WTC11 (cell line): ENCODE data around the gene SLC44A3. TPM values are rescaled to one million over a fixed set of nuclear protein-coding genes. Genes with fewer than 3 reads are reported as not detected.

Experiments
- ATAC-seq: fragments of 200-7000 bp; cut with Tn5 transposase; 2 replicates; pipeline ENCODE4 v1.10.0; 2021; ENCODE audit warnings: mild to moderate bottlenecking, moderate library complexity
- CTCF ChIA-PET: fragments of 300-600 bp; sonication (Branson Sonifier 250); formaldehyde crosslinking; loops from one replicate; lab custom pipeline; 2021; ENCODE audit warnings: antibody characterized with exemption; lab: Charles Lee
- POLR2A ChIA-PET: fragments of 350-600 bp; sonication (Branson Sonifier 250); formaldehyde crosslinking; loops from one replicate; lab custom pipeline; 2021; ENCODE audit warnings: antibody characterized with exemption; lab: Charles Lee
- DNase-seq: peaks from one replicate; pipeline ENCODE4 v3.0.0; 2021; ENCODE audit warnings: low spot score
- H3K27ac Mint-ChIP-seq: 2 replicates; pipeline ENCODE4 v1.8.0; 2021; ENCODE audit warnings: mixed read lengths
- H3K27me3 Mint-ChIP-seq: 2 replicates; pipeline ENCODE4 v1.8.0; 2021; ENCODE audit warnings: low read depth, mild to moderate bottlenecking, moderate library complexity, mixed read lengths
- H3K36me3 Mint-ChIP-seq: 2 replicates; pipeline ENCODE4 v1.8.0; 2021; ENCODE audit warnings: mixed read lengths
- H3K4me1 Mint-ChIP-seq: 2 replicates; pipeline ENCODE4 v1.8.0; 2022; ENCODE audit warnings: mixed read lengths
- H3K4me3 Mint-ChIP-seq: 2 replicates; pipeline ENCODE4 v1.8.0; 2021; ENCODE audit warnings: mild to moderate bottlenecking, moderate library complexity, mixed read lengths
- H3K9me3 Mint-ChIP-seq: 2 replicates; pipeline ENCODE4 v1.8.0; 2021; ENCODE audit warnings: mixed read lengths
- GRHL2 ChIP-seq: fragments of 250-450 bp; sonication (Bioruptor Pico); IDR thresholded peaks from 2 replicates; pipeline ENCODE4 v1.8.0; 2022; ENCODE audit warnings: mild to moderate bottlenecking, moderate library complexity; ENCODE audit not compliant: insufficient replicate concordance, severe bottlenecking
- HMGA2 ChIP-seq: fragments of 250-450 bp; sonication (Bioruptor Pico); IDR thresholded peaks from 2 replicates; pipeline ENCODE4 v1.4.0; 2021; ENCODE audit warnings: mild to moderate bottlenecking, moderate library complexity
- MXD4 ChIP-seq: fragments of 250-450 bp; sonication (Bioruptor Pico); IDR thresholded peaks from 2 replicates; pipeline ENCODE4 v1.8.0; 2021; ENCODE audit warnings: mild to moderate bottlenecking, moderate library complexity, borderline replicate concordance
- NFYB ChIP-seq: sonication (generic); formaldehyde crosslinking; conservative IDR thresholded peaks from 2 replicates; pipeline ENCODE4 v1.8.0; 2022; ENCODE audit warnings: low read depth, missing genetic modification reagents
- PRRX2 ChIP-seq: fragments of 250-450 bp; sonication (Bioruptor Pico); IDR thresholded peaks from 2 replicates; pipeline ENCODE4 v1.8.0; 2021; ENCODE audit warnings: mild to moderate bottlenecking
- SMAD3 ChIP-seq: sonication (generic); formaldehyde crosslinking; IDR thresholded peaks from 2 replicates; pipeline ENCODE4 v1.8.0; 2022; ENCODE audit warnings: missing genetic modification reagents, mild to moderate bottlenecking, borderline replicate concordance
- ZBTB21 ChIP-seq: sonication (generic); formaldehyde crosslinking; IDR thresholded peaks from 2 replicates; pipeline ENCODE4 v1.8.1; 2023; ENCODE audit warnings: mild to moderate bottlenecking, missing genetic modification reagents, borderline replicate concordance
- ZNF121 ChIP-seq: sonication (generic); formaldehyde crosslinking; IDR thresholded peaks from 2 replicates; pipeline ENCODE4 v1.8.0; 2023; ENCODE audit warnings: missing genetic modification reagents
- ZNF263 ChIP-seq: sonication (generic); formaldehyde crosslinking; IDR thresholded peaks from 2 replicates; pipeline ENCODE4 v1.8.1; 2022; ENCODE audit warnings: low read depth, mild to moderate bottlenecking, moderate library complexity, missing genetic modification reagents
- total RNA-seq: library from RNA; stranded (reverse); gene quantifications from 3 replicates; pipeline ENCODE4 v1.2.3, GENCODE V29; 2021
- TF ChIP-seq, protein P1 (sequence below): sonication (generic); formaldehyde crosslinking; IDR thresholded peaks from 2 replicates; pipeline ENCODE4 v1.8.1; 2023; ENCODE audit warnings: mild to moderate bottlenecking, missing genetic modification reagents
- TF ChIP-seq, protein P2 (sequence below): fragments of 250-450 bp; sonication (Bioruptor Pico); IDR thresholded peaks from 2 replicates; pipeline ENCODE4 v1.8.0; 2021; ENCODE audit warnings: mild to moderate bottlenecking
- TF ChIP-seq, protein P3 (sequence below): sonication (generic); formaldehyde crosslinking; IDR thresholded peaks from 2 replicates; pipeline ENCODE4 v1.8.1; 2023; ENCODE audit warnings: mild to moderate bottlenecking, moderate library complexity, missing genetic modification reagents
- TF ChIP-seq, protein P4 (sequence below): sonication (generic); formaldehyde crosslinking; IDR thresholded peaks from 2 replicates; pipeline ENCODE4 v1.8.0; 2022; ENCODE audit warnings: mild to moderate bottlenecking, missing genetic modification reagents
- TF ChIP-seq, protein P5 (sequence below): fragments of 250-450 bp; sonication (Bioruptor Pico); IDR thresholded peaks from 2 replicates; pipeline ENCODE4 v2.1.2; 2022; ENCODE audit warnings: mild to moderate bottlenecking, moderate library complexity

Gene SLC44A3
- total RNA-seq, 1 experiment from 2014 or later, result 4.7 TPM

- peak overlapping the region; percentile 86 for H3K27ac Mint-ChIP-seq
- H3K27me3 Mint-ChIP-seq, result peaks cover 4% of the 10 kb centered on the region
- TF ChIP-seq, protein P1, sequence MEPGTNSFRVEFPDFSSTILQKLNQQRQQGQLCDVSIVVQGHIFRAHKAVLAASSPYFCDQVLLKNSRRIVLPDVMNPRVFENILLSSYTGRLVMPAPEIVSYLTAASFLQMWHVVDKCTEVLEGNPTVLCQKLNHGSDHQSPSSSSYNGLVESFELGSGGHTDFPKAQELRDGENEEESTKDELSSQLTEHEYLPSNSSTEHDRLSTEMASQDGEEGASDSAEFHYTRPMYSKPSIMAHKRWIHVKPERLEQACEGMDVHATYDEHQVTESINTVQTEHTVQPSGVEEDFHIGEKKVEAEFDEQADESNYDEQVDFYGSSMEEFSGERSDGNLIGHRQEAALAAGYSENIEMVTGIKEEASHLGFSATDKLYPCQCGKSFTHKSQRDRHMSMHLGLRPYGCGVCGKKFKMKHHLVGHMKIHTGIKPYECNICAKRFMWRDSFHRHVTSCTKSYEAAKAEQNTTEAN (CRISPR knock-in tag), result no peak
- TF ChIP-seq ZBTB21 (CRISPR knock-in tag) (0 out of 2 replicates have a peak, but pooled peaks have one; percentile 39), ZNF263 (no peak), MXD4 (no peak), NFYB (CRISPR knock-in tag) (no peak)
- TF ChIP-seq, protein P2, sequence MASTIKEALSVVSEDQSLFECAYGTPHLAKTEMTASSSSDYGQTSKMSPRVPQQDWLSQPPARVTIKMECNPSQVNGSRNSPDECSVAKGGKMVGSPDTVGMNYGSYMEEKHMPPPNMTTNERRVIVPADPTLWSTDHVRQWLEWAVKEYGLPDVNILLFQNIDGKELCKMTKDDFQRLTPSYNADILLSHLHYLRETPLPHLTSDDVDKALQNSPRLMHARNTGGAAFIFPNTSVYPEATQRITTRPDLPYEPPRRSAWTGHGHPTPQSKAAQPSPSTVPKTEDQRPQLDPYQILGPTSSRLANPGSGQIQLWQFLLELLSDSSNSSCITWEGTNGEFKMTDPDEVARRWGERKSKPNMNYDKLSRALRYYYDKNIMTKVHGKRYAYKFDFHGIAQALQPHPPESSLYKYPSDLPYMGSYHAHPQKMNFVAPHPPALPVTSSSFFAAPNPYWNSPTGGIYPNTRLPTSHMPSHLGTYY (CRISPR knock-in tag), result 0 out of 2 replicates have a peak, but pooled peaks have one; percentile 62
- TF ChIP-seq, protein P3, sequence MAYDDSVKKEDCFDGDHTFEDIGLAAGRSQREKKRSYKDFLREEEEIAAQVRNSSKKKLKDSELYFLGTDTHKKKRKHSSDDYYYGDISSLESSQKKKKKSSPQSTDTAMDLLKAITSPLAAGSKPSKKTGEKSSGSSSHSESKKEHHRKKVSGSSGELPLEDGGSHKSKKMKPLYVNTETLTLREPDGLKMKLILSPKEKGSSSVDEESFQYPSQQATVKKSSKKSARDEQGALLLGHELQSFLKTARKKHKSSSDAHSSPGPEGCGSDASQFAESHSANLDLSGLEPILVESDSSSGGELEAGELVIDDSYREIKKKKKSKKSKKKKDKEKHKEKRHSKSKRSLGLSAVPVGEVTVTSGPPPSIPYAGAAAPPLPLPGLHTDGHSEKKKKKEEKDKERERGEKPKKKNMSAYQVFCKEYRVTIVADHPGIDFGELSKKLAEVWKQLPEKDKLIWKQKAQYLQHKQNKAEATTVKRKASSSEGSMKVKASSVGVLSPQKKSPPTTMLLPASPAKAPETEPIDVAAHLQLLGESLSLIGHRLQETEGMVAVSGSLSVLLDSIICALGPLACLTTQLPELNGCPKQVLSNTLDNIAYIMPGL (CRISPR knock-in tag), result no peak
- TF ChIP-seq, protein P4, sequence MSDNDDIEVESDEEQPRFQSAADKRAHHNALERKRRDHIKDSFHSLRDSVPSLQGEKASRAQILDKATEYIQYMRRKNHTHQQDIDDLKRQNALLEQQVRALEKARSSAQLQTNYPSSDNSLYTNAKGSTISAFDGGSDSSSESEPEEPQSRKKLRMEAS, result peak; percentile 14; the same call in 1 of the 2 replicates
- peaks cover 61% of the 10 kb centered on the region for H3K4me1 Mint-ChIP-seq
- H3K4me3 Mint-ChIP-seq, result no peak overlapping the region
- ATAC-seq, result peak; percentile 87
- CTCF ChIA-PET, result no interaction called here
- POLR2A ChIA-PET, result interaction anchor here (1.0 kb wide), 2 partner anchors 30 to 43 kb away, joined by 3 read pairs; partner anchors contain the start of gene CNN3
- no peaks in the 10 kb centered on the region for H3K36me3 Mint-ChIP-seq
- peak; percentile 71 for DNase-seq
- no peaks in the 10 kb centered on the region for H3K9me3 Mint-ChIP-seq
Observed at GRCh38 chr1:94884106-94884505, 63.9 kb downstream of the SLC44A3 start.

DNA sequence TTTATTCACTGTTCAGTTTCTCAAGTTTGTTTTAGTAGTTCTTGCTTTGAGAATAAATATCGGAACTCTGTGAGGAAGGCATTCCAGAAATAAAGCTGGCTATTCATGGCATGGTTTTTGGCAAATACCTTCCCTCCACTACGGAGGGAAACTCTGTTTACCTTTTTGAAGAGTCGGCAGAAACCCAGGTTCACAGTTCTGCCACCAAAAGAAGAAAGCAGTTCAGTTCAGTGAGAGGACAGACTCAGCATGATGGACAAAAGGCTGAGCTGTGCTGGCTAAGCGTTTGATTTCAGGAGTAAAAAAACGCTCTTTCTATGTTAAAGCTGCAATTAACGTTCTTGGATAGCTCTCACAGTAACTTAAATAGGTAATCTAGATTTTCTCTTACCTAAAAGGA is 64.3 kb downstream of the SLC44A3 start:
- Mint-ChIP-seq H3K9me3 (no peaks in the 10 kb centered on the region), H3K27ac (peak overlapping the region; percentile 86), H3K27me3 (peaks cover 4% of the 10 kb centered on the region), H3K4me1 (peaks cover 64% of the 10 kb centered on the region), H3K4me3 (no peak overlapping the region), H3K36me3 (no peaks in the 10 kb centered on the region)
- ATAC-seq (no peak), DNase-seq (no peak)
- POLR2A ChIA-PET, result interaction anchor here (1.0 kb wide), 2 partner anchors 30 to 42 kb away, joined by 3 read pairs; partner anchors contain the start of gene CNN3
- CTCF ChIA-PET, result no interaction called here
- TF ChIP-seq MXD4, result no peak

- H3K36me3 Mint-ChIP-seq, result peaks cover 3% of the 10 kb centered on the region; the same call in 1 of the 2 replicates
- H3K4me3 Mint-ChIP-seq, result no peak overlapping the region
- no peaks in the 10 kb centered on the region for H3K9me3 Mint-ChIP-seq
- TF ChIP-seq SMAD3 (no peak), ZNF121 (CRISPR knock-in tag) (peak; percentile 1; the same call in 1 of the 2 replicates)
- H3K27me3 Mint-ChIP-seq, result peaks cover 4% of the 10 kb centered on the region
- ChIA-PET POLR2A (interaction anchor here (1.3 to 1.8 kb wide), 3 partner anchors 21 to 41 kb away, joined by 3 to 5 read pairs (median 4); partner anchors contain the start of gene CNN3), CTCF (interaction anchor here (1.4 to 2.8 kb wide), 2 partner anchors 31 to 155 kb away, joined by 4 to 20 read pairs; no protein-coding TSS in a partner anchor)
- ATAC-seq (peak; percentile 7; the same call in 1 of the 2 replicates), DNase-seq (peak; percentile 23)
- peak overlapping the region; percentile 55; the same call in 1 of the 2 replicates for H3K27ac Mint-ChIP-seq
- peaks cover 68% of the 10 kb centered on the region for H3K4me1 Mint-ChIP-seq
Observed at GRCh38 chr1:94886361-94886760, 66.2 kb downstream of the SLC44A3 start.

- peaks cover 68% of the 10 kb centered on the region for H3K4me1 Mint-ChIP-seq
- H3K36me3 Mint-ChIP-seq, result peaks cover 3% of the 10 kb centered on the region; the same call in 1 of the 2 replicates
- ATAC-seq (peak; percentile 17; the same call in 1 of the 2 replicates), DNase-seq (no peak)
- H3K4me3 Mint-ChIP-seq, result peak overlapping the region; percentile 46
- H3K27me3 Mint-ChIP-seq, result peaks cover 4% of the 10 kb centered on the region
- no peaks in the 10 kb centered on the region for H3K9me3 Mint-ChIP-seq
- ChIA-PET CTCF (interaction anchor here (1.4 to 2.8 kb wide), 3 partner anchors 32 to 156 kb away, joined by 4 to 20 read pairs (median 5); no protein-coding TSS in a partner anchor), POLR2A (interaction anchor here (1.3 to 1.8 kb wide), 3 partner anchors 21 to 40 kb away, joined by 3 to 5 read pairs (median 4); partner anchors contain the start of gene CNN3)
- TF ChIP-seq, protein P5, sequence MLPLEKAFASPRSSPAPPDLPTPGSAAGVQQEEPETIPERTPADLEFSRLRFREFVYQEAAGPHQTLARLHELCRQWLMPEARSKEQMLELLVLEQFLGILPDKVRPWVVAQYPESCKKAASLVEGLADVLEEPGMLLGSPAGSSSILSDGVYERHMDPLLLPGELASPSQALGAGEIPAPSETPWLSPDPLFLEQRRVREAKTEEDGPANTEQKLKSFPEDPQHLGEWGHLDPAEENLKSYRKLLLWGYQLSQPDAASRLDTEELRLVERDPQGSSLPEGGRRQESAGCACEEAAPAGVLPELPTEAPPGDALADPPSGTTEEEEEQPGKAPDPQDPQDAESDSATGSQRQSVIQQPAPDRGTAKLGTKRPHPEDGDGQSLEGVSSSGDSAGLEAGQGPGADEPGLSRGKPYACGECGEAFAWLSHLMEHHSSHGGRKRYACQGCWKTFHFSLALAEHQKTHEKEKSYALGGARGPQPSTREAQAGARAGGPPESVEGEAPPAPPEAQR (CRISPR knock-in tag), result no peak
- TF ChIP-seq MXD4 (no peak), HMGA2 (CRISPR knock-in tag) (no peak), GRHL2 (no peak), PRRX2 (CRISPR knock-in tag) (no peak)
- H3K27ac Mint-ChIP-seq, result peak overlapping the region; percentile 78
Observed at GRCh38 chr1:94887106-94887505, 66.9 kb downstream of the SLC44A3 start.
